Activated CD4-positive, alpha-beta T cell treated with anti-CD3 and anti-CD28 coated beads, Interleukin-2, amount 10 ng/mL, durations not matched to agents 24 days and 14 days (primary cell): ENCODE data around the gene CMAS. TPM values are rescaled to one million over a fixed set of nuclear protein-coding genes. Genes with fewer than 3 reads are reported as not detected.

Experiments
- DNase-seq: peaks from one replicate; pipeline ENCODE4 v3.0.0; 2022
- H3K27ac Mint-ChIP-seq: one replicate; pipeline ENCODE4 v1.8.0; 2022; ENCODE audit warnings: mild to moderate bottlenecking, mixed read lengths
- H3K27me3 Mint-ChIP-seq: one replicate; pipeline ENCODE4 v1.8.0; 2022; ENCODE audit warnings: mixed read lengths
- H3K36me3 Mint-ChIP-seq: one replicate; pipeline ENCODE4 v1.8.0; 2022; ENCODE audit warnings: low read depth, mild to moderate bottlenecking, mixed read lengths
- H3K4me1 Mint-ChIP-seq: one replicate; pipeline ENCODE4 v1.8.0; 2021; ENCODE audit warnings: mixed read lengths
- H3K4me3 Mint-ChIP-seq: one replicate; pipeline ENCODE4 v1.8.0; 2022; ENCODE audit warnings: mild to moderate bottlenecking, moderate library complexity, mixed read lengths
- H3K9me3 Mint-ChIP-seq: one replicate; pipeline ENCODE4 v1.8.0; 2021; ENCODE audit warnings: mixed read lengths
- intact Hi-C: fragments of 100-400 bp; cut with micrococcal nuclease; formaldehyde crosslinking; loops from one replicate; pipeline ENCODE4 v1.15.1; 2023
- total RNA-seq: library from RNA; stranded (reverse); gene quantifications from 2 replicates; pipeline ENCODE4 v1.2.3, GENCODE V29; 2022

Gene CMAS
- total RNA-seq, 1 donor from 2014 or later, result 32.9 TPM

DNA sequence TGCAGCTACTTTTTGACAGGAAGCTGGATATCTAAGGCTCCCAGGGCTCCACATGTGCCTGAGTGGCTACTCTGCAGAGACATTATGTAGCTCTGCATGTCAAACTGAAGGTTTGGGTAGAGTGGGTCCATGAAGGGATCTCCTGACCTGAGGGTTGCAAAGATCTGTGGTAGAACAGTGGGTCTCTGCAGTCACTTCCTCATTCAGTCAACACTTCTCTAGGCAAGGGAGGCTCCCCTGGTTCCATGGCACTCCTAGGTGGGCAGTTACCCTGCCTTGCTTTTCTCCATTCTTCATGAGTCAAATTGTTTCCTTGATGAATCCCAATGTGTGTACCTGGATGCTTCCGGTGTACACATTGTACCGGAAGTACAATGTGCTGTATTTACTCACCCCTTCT is 57.4 kb downstream of the CMAS start:
- Mint-ChIP-seq H3K4me1 (peaks cover 6% of the 10 kb centered on the region), H3K36me3 (no peaks in the 10 kb centered on the region), H3K27me3 (peaks cover 8% of the 10 kb centered on the region), H3K9me3 (peaks cover 6% of the 10 kb centered on the region), H3K27ac (no peak overlapping the region), H3K4me3 (no peak overlapping the region)
- intact Hi-C loops, result loop anchor here (10.0 kb wide), 1 partner anchor 61 kb away; no protein-coding TSS in a partner anchor
- DNase-seq, result no peak

DNA sequence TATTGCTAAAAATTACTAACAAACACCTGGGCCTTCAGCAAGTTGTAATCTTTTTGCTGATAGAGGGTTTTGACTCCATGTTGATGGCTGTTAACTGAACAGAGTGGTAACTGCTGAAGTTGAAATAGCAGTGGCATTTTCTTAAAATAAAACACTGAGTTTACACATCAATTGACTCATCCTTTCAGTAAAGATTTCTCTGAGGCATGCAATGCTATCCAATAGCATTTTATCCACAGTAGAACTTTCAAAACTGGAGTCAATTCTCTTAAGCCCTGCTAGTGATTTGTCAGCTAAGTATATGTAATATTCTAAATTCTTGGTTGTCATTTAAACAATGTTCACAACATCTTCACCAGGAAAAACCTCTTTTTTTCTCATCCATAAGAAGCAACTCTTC is 59.5 kb downstream of the CMAS start:
- no peak for DNase-seq
- intact Hi-C loops, result loop anchor here (10.0 kb wide), 1 partner anchor 59 kb away; no protein-coding TSS in a partner anchor
- Mint-ChIP-seq H3K4me1 (peaks cover 23% of the 10 kb centered on the region), H3K27me3 (no peaks in the 10 kb centered on the region), H3K9me3 (peaks cover 13% of the 10 kb centered on the region), H3K27ac (no peak overlapping the region), H3K4me3 (no peak overlapping the region), H3K36me3 (no peaks in the 10 kb centered on the region)

DNA sequence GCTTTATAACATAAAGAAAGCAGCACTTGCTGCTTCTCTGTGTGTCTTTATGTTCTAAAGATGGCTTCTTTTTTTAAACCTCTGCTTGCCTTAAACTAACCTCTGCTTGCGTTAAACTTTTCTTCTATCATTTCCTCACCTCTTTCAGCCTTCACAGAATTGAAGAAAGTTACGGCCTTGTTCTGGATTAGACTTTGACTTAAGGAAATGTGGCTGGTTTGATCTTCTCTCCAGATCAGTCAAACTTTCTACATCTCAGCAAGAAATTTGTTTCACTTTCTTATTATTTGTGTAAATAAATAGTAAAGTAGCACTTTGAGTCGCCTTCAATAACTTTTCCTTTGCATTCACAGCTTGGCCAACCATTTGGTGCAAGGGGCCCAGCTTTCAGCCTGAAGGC is 64.2 kb downstream of the CMAS start:
- H3K36me3 Mint-ChIP-seq, result no peaks in the 10 kb centered on the region
- peaks cover 18% of the 10 kb centered on the region for H3K4me1 Mint-ChIP-seq
- intact Hi-C loops, result no loop called here
- H3K27me3 Mint-ChIP-seq, result no peaks in the 10 kb centered on the region
- peak overlapping the region; percentile 25 for H3K27ac Mint-ChIP-seq
- peaks cover 13% of the 10 kb centered on the region for H3K9me3 Mint-ChIP-seq
- no peak overlapping the region for H3K4me3 Mint-ChIP-seq
- DNase-seq, result peak; percentile 58

Other genes starting within 250 kb of the CMAS start
- gene ABCC9, start 104.8 kb upstream of the CMAS start, total RNA-seq, result 0.02 TPM in 1 of 2 replicates, not detected in the other